Astrocyte (in vitro differentiated cells and primary cell): ENCODE measurements around the gene QRICH1.

Experiments
- CTCF ChIP-seq: IDR thresholded peaks from 2 replicates; pipeline ENCODE4 v1.5.1; 2011; ENCODE audit warnings: low read depth, mild to moderate bottlenecking, inconsistent platforms, low read length, moderate library complexity; ENCODE audit not compliant: insufficient read depth
- EZH2 ChIP-seq: IDR thresholded peaks from 2 replicates; pipeline ENCODE4 v1.6.1; 2012; ENCODE audit warnings: mild to moderate bottlenecking, low read length, inconsistent platforms; ENCODE audit not compliant: insufficient read depth

DNA sequence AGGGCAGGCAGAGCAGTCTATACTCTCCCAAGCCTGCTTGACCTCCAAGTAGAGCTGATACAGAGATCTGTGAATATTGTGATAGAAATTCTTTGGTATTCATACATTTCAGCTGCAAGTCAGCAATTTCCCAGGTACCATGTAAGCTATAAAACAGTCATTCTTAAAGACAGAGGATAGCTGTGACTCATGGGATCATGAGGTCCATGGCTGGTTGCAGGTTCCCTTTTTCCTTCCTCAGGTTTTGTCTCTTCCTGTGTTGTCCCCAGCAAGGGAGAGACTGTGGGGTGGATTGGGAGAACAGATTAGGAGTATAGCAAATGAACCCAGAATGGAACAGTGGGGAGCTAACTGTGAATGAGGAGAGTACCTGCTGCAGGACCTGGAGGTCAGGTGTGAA, 109.2 kb downstream of the QRICH1 start:
- TF ChIP-seq CTCF (no peak), EZH2 (no peak)
